Activated CD8-positive, alpha-beta memory T cell treated with anti-CD3 and anti-CD28 coated beads for 1 hour (primary cell): Measurements from ENCODE around the gene SETD3.

Experiments
- DNase-seq, 2 donors: peaks; one replicate each; pipeline ENCODE4 v3.0.0-alpha.2; 2020; ENCODE audit warnings: low read depth in 1 of 2; ENCODE audit errors: extremely low read depth in 1 of 2

SETD3 gene

DNA sequence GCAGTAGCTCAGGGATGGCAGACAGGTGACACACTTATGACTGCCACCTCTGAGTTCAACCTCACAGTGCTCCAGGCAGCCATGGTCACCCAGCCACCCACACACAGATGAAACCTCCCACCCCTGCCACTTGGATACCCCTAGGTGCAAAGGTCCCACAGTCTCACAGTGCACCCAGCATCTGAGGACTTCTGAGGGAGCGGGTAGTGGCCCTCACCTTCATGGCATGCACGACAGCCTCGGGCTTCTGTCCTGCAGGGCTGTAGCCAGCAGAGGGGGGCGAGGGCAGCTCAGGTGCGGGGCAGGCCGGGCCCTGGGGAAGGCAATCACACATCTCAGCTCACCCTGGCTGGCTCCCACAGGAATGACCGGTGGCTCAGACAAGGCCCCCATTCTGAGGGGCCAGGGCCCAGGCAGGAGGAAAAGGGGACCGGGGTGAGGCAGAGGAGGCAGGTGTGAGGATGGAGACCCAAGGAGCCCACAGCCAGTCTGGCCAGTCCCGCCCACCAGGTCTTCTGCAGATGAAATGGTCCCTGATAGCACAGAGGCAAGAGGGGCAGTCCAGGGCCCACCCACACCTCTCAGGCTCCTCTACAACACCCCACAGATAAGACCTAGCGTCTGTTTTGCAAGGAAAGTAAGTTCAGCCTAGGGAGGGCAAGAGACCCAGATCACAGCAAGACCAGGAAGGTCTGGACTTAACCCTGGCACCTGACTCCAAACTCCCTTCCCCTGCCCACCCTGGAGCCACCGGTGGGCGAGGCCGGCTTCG lies 36.4 kb upstream of the SETD3 start:
- no peak for DNase-seq

DNA sequence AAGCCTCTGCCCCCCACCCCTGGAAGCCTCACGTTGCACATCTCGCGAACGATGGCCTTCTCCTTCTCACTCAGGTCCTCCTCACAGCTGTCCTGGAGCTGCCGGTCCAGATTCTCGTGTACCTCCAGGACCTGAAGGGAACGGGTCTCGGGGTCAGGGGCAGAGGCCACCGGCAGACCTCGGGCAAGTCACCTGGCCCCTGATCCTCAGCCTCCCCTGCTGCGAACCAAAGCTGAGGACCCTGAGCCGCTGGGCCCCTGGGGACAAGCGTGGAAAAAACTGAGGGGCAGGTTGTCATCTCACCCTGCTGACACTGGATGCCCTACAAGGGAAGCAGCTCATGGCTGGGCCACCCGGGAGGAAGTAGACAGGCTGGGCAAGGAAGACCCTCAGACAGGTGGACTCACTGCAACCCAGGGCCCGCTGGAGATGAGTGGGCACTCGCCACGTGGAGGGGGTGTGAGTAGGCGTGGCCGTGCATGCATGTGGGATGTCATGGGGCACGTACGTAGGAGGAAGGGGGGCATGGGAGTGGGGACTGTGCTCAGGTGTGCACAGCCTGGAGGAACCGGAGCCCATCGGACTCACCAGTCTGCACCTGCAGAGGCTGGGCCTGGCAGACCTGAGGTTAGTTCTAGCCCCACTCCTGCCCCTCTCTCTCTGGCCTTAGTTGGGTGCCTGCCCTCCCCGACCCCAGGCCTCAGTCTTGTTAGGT lies 35.7 kb upstream of the SETD3 start:
- no peak for DNase-seq

DNA sequence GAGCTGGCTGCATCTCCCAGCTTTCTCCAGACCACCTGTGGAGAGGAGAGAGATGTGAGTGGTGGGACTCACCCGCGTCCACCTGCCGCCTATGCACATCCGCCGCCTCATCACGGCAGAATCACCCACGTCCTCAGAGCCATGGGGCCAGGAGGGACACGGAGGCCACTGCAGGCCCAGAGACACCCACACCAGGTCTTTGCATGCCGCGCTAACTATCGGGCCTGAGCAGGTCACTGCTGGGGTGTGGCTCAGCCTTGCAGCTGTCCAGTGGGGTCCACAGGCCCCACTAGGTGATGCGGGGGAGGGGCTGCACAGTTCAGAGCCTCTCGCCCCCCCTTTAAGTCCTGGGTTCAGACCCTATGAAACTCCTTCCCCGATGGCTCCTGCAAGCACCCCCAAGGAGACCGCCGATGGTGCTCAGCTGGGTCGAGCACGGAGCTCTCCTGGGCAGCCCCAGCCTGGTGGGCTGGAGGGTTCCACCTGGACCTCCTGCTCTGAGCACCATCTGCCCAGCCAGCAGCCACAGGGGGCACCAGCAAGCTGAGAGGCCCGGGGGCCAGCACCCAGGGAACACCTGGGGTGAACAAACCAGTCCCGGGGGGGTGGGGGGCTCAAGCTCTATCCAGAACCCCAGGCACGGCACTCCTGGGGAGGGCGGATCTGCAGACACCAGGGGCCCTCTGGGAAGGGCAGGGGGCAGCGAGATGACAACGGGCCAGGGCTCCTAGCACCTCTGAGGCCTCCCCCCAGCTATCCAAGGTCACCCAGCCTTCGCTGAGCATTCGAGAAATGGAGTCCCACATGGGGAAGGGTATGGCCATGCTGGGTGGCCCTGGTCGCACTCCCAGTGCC lies 34.9 kb upstream of the SETD3 start:
- no peak for DNase-seq

DNA sequence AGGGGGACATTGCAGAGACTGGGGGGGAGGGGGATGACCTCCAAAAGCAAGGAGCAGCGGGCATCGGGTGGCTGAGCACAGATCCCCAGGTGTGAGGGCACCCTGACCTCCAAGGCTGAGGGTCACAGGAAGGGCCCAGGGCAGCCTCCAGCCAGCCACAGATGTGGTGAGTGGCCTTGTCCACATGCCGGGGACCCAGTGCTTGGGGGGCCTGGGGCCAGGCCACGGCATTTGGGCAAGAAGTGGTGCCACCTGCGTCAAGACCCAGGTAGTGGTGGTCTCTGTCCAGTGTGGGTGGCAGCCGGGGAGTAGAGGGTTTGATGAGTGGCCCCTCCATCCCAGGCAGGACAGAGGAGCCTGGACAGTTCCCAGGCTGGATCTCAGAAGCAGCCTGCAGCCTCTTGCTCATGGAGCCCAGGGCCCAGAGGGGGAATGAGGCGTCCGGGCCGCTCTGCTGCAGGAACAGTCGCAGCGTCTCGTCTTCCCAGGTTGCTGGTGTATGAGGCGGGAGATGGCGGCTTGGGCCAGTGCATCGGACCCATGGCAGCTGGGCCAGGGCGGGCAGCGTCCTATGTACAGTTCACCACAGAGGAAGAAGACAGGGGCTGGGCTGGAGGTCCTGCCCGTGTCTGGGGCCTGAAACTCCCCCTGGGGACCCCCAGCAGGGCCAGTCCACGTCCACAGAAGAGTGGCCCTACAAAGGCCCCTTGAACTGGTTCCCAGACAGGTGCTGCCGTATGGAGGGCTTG lies 34.1 kb upstream of the SETD3 start:
- DNase-seq: no peak

DNA sequence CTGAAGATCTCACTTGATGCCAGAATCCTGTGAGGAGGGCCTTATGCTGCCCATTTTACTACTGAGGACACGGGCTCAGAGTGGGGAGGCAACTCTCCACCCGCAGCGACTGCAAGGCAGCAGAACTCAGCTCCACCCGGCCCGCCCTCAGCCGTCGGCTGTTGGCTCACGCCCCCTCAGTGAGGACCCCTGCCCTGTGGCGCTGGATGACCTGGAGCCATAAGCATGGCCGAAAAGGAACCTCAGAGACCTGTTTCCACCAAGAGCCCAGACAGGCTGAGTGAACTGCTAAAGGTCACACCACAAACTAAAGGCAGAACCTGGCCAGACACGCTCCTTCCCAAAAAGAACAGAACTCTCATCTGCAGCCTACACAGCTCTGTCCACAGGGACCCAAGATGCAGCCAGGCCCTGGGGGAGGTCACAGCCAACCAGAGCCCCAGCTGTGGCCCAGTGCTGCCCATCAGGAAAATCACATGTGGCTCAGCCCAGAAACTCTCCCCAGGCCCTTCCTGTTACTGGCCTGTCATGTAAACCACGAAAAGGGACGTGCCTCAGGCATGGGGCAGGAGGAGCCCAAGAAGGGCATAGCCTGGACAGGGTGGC lies 33.4 kb upstream of the SETD3 start:
- DNase-seq: no peak

DNA sequence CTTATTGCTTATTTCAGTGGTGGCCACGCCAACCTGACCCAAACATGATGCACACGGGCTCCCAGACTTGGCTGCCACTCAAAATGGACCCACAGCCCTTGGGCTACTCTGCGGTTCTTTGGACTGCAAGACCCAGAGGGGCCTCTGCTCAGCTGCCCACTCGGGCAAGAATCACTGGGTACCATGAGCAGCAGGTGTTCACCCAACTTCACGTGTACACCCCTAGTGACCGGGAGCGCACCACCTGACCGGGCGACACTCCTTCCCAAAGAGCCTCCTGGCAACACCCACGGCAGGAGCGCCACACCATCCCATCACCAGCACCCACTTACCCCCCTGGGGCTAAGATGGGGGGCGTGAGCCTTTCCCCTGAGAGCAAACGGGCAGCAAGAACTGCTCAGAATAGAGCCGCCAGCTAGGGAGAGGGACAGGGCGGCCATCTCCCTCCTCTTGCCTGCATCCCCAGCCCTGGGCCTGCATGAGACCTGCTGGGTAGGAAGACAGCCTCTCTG lies 32.6 kb upstream of the SETD3 start:
- DNase-seq: no peak

DNA sequence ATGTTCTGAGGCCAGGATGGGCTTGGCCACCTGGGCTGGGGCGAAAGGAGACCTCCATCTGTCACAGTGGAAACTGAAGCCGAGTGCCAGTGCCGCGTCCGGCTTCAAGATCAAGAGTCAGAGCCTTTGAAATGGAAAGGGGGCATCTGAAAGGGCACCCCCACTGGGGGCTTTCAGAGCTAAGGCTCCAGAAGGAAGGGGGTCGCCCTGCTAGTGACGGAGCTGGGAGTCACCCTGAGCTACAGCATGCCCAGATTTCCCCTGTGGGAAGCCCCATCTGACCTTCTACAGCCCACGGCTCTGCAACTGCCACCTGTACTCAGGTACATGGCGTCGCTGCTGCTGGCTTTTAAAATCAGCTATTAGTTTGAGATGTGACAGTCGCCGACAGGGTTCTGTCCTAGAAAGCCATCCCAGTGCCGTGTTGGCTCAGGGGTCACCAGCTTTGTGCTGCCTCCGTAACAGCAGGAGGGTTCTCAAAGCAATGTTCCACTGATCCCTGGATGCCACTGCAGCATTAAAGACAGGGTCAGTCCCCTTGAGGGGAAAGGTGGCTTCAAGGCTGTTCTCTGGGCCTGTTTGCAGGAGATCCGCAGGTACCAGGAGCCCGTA lies 32.0 kb upstream of the SETD3 start:
- no peak for DNase-seq

DNA sequence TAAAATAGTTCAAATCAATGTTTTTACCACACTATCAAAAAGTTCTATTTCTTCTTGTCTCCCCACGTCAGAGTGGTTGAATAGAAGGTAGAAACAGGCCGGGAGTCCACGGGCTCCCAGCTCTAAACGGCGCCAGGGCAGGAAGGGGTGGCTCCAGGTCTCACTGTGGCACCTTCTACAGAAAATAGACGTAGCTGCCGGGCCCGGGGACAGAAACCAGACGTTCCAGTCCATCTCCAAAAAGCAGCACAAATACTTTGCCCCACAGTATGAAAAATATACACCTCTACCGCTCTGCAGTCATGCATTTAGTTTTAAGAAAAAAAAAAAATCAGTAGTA lies 31.4 kb upstream of the SETD3 start:
- no peak for DNase-seq

DNA sequence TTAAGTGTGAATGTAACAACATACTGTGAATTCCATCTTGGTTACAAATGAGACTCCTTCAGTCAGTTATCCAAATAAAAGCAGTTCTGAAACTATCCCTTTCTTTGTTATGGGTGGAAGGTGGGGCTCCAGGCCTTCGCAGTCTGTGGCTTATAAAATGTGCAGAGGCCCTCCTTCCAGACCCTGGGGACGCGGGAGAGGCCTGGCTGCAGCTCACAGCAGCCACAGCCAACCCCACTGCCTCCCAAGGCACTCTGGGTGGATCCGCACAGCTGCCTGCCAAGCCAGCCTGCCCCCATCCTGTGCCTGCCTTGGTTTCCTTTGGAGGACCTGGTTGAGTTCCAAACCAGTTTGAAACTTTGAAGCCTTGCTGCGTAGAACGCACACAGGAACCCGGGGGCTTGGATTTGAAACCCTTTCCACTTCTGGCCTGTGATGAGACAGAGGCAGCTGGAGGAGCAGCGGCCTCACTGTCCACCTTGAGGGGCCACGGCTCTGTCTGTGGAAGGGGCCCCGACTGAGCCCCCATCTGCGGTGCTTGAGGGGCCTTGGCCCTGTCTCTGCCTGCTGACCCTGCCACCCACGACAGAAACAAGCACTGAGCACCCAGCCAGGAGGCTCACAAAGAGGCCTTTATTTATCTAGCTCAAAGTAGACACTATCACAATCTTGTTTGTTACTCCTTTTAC lies 30.9 kb upstream of the SETD3 start:
- DNase-seq: no peak

DNA sequence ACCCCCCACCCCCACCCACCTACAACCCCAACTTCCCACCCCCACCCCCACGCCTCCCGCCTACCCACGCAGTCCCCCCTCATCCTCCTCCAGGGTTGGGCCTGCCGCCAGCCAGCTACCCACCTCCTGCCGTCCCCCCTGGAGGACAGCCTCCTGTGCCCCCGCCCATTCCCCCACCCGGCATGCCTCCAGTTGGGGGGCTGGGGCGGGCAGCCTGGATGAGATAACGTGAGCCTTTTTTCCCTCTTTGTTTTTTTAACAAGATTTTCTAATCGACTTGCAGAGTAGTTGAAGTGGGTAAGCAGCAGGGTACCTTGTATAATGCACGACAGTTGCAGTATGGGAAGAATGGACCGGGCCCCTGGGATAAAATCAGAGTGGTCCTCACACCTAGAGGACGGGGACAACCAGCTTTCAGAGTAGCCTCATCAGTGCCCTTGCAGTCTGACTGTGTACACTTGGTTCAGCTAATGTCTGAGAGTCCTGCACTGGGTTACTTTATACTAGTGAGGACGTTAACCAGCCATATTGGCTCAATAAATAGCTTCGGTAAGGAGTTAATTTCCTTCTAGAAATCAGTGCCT lies 30.0 kb upstream of the SETD3 start:
- DNase-seq: no peak

DNA sequence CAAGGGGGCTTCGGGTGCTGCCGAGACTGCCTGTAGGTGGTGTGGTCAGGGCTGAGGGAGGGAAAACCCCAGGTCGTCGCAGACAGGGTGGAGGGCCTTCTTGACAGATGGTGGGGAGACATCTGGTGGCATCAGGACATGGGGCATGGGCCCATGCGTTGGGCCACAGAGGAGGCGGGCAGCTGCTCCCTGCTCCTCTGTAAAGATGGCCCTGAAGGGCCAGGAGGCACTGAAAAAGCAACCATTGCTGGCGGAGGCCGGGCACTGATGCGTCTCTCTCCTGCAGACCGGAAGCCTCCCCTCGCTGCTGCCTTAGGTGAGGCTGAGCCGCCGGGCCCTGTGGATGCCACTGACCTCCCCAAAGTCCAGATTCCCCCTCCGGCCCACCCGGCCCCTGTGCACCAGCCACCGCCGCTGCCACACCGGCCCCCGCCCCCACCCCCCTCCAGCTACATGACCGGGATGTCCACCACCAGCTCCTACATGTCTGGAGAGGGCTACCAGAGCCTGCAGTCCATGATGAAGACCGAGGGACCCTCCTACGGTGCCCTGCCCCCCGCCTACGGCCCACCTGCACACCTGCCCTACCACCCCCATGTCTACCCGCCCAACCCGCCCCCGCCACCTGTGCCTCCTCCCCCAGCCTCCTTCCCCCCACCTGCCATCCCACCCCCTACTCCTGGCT lies 29.4 kb upstream of the SETD3 start:
- no peak for DNase-seq

DNA sequence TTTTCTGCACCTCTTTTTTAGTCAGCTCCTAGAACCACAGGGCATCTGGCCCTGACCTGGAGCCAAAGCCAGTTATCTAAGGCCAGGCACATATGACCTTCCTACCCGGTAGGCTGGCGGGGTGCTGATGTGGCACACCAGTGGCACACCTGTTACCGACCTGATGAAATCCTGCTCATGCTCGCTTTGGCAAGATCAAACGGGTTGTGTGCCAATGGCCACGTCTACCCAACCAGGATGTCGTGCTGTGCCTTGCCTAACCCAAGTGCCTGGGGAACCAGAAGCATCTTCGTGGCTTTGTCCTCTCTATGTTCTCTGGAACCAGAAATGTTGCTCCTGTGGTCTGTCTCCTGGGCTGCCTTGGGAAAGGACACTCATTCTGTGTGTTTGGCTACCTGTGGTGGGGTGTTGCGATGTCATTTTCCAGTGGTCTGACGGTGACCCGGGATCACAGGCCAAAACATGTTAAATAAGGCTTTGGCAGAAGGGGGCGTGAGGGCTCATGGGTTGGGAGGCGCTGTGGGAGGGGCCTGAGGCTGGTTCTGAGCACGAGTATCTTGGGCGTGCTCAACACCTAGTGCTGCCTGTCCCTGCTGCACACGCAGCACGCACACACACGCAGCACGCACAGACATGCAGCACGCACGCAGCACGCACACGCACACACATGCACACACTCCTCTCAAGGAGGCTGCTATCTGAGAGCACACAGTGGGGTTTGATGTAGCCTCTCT lies 28.4 kb upstream of the SETD3 start:
- no peak for DNase-seq

DNA sequence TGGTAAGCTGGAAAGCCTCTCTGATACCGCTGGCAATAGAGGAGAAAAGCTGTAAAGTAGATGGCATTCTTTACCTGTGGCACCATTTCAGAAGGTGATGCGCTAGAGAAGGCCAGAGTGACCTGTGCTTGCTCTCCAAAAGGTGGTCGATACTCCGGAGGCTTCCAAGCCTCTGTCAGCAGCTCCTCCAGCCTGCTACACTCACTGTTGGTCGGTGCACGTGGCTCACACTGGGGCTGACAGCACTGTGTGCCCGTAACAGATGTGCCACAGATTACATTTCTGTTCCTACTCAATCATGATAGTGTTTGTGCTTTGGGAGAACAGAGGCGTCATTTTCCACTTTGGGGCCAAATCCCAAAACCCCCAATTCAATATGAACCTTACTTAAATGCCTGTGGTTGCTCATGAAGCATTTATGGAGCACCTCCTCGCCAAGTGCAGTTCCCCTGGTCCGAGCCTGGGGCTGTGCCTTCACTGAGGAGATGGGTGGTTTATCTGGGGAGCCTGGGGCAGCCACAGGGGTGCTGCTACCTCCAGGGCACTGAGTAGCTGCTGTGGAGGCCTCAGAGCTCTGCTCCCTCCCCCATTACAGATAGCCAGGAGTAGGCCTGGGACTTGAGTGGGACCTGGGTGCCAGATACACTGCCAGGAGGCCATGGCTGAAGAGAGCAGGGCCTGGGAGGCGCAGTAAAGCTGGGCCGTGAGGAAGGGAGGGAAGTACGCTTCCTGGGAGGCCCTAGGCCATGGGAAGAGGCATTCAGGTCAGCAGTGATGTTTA lies 27.4 kb upstream of the SETD3 start:
- DNase-seq: no peak

DNA sequence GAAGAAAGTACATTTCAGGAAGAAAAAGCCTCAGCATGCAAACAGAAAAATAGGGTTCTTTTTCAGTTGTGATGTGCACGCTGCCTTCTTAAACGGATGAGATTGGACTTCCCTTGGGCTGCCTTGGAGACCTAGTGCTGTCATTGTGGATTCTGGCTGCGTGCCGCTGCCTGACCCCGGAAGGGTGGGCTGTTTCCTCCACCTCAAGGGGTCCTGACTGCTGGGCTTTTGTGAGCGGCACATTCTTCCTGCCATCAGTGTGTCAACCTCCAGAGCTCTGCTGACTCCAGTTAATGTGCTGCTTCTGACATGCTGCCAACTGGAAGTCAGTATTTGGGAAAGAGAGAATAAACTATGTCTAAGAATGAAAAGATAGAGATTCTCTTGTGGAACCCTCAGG lies 25.6 kb upstream of the SETD3 start:
- no peak for DNase-seq

DNA sequence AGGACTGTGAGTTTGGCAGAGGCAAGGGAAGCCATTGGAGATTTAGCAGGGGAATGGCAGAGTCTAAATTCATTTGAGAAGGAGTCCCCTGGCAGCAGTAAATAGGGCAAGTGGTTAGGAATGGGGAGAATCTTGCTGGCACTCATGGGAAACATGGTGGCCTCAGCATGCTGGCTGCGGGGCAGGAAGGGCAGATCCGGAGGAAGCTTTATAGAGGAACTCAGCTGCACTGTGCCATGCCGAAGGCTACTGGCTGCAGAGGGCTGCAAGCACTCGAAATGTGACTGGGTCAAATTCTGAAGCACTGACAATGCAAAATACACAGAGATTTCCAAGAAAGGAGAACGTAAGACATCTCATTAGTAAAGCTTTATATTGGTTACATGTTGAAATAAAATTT lies 24.4 kb upstream of the SETD3 start:
- DNase-seq: no peak

DNA sequence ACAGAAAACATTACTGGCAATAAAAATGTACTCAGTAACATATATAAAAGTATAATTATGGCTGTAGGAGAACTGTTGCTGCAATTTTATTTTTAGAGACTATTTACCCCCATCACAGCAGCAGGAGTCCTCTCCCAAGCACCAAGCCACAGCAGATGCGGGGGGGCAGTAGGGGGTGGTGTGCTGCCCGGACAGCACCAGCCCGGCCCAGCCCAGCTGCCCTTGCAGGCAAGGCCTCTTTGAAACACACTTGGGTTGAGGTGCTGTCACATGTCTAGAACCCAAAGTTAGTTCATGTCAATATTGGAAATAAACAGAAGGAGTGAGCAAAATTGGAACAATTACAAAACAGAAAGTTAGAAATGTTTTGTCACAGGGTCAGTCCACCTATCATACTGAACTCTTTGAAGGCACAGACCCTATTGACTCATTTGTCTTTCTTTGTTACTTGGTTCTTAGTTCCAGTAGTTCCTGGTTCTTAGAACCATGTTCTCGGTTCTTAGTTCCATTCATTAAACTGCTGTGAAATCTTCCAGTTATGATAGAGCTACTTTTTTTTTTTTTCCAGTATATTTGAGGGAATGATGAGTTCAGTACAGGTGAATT lies 23.3 kb upstream of the SETD3 start:
- DNase-seq: no peak

DNA sequence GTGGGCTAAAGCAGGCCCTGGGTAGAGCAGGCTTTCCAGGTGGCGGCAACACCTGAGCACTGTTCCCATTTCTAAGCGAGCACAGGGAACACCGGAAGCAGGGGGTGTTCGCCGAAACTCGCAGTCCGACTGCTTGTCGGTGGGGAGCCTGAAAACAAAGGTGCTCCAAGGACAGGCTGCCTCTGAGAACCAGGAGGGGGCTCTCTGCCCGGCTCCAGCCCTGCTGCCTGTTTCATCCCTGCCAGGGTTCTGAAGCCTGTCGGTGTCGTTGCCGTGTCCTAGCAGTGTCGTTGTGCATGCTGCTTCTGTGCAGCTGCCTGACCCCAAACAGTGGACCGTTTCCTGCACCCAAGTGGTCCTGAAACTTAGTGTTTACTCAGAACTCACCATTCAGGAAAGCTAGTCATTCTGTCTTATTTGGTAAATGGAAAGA lies 22.3 kb upstream of the SETD3 start:
- no peak for DNase-seq
